Central memory CD8-positive, alpha-beta T cell (primary cell): ENCODE results near the gene SNTB2.
A peak's percentile ranks its signal among the peaks of the same experiment; 100 is the strongest.

Experiments
- ATAC-seq: fragments of 150-1000 bp; cut with Tn5 transposase; replicated peaks from 2 replicates; pipeline ENCODE4 v1.10.0; 2022; ENCODE audit warnings: mild to moderate bottlenecking, moderate FRiP score, moderate number of reproducible peaks; ENCODE audit not compliant: poor library complexity, severe bottlenecking; ENCODE audit errors: extremely low read depth
- DNase-seq, 2 donors: peaks; one replicate each; pipeline ENCODE4 v3.0.0; 2021; ENCODE audit warnings: low spot score in 2 of 2
- H3K27ac Mint-ChIP-seq: one replicate; pipeline ENCODE4 v1.8.0; 2022; ENCODE audit warnings: low read depth, mild to moderate bottlenecking, moderate library complexity, mixed read lengths
- H3K27me3 Mint-ChIP-seq: one replicate; pipeline ENCODE4 v1.8.0; 2022; ENCODE audit warnings: mixed read lengths
- H3K36me3 Mint-ChIP-seq: one replicate; pipeline ENCODE4 v1.8.0; 2022; ENCODE audit warnings: mild to moderate bottlenecking, moderate library complexity, mixed read lengths; ENCODE audit not compliant: insufficient read depth
- H3K4me1 Mint-ChIP-seq: one replicate; pipeline ENCODE4 v1.8.0; 2022; ENCODE audit warnings: mixed read lengths
- H3K4me3 Mint-ChIP-seq: one replicate; pipeline ENCODE4 v1.8.0; 2022; ENCODE audit warnings: mild to moderate bottlenecking, moderate library complexity, mixed read lengths
- H3K9me3 Mint-ChIP-seq: one replicate; pipeline ENCODE4 v1.8.0; 2022; ENCODE audit warnings: mixed read lengths

Gene SNTB2

GRCh38 chr16:69334696-69335095, 147.7 kb downstream of the SNTB2 start:
- Mint-ChIP-seq H3K4me3 (no peak overlapping the region), H3K27ac (no peak overlapping the region), H3K36me3 (peaks cover 26% of the 10 kb centered on the region), H3K27me3 (no peaks in the 10 kb centered on the region), H3K9me3 (no peaks in the 10 kb centered on the region), H3K4me1 (peaks cover 24% of the 10 kb centered on the region)
- DNase-seq, result no peak
- no peak for ATAC-seq

GRCh38 chr16:69338557-69339288, 151.8 kb downstream of the SNTB2 start:
- no peaks in the 10 kb centered on the region for H3K9me3 Mint-ChIP-seq
- DNase-seq (no peak), ATAC-seq (peak; percentile 7)
- H3K36me3 Mint-ChIP-seq, result peaks cover 44% of the 10 kb centered on the region
- peaks cover 43% of the 10 kb centered on the region for H3K4me1 Mint-ChIP-seq
- H3K4me3 Mint-ChIP-seq, result peak overlapping the region; percentile 98
- no peaks in the 10 kb centered on the region for H3K27me3 Mint-ChIP-seq
- H3K27ac Mint-ChIP-seq, result peak overlapping the region; percentile 98

DNA sequence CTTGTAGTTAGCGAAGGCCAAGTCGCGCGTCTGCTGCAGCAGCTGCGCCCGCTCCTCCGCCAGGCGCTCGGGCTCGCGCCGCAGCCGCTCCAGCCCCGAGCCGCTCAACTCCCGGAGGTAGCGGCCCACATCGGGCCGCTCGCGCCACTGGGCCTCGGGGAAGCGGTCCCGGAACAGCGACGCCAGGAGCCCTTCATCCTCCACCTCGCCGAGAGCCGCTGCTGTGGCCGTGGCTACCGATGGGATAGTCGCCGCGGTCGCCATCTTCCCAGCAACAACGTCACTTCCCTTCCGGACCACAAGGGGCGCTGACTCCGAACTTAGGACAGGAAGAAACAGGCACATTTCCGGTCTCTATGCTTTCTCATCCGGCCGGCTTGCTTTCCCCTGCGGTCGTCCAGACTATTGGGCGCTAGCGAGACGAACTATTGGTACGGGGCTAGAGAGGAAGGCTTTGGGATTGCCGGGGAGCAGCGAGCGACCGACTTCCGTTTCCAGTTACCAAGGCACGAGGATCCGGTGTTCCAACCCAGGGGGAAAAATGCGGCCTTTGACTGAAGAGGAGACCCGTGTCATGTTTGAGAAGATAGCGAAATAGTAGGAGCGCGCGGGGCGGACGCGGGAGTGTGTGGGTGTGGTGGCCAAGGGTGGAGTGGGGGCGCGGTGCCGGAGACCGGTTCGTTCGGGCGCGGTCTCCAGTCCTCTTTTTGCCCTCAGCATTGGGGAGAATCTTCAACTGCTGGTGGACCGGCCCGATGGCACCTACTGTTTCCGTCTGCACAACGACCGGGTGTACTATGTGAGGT, 152.5 kb downstream of the SNTB2 start, which contains the start of the genes COG8 and NIP7:
Gene COG8, minus strand, starts transcription at position 276 of the 806 bp plus-strand sequence. Its CDS starts 12 bp downstream, at position 264.
Gene NIP7, plus strand, starts transcription at position 484 of the 806 bp plus-strand sequence. Its CDS starts 58 bp downstream, at position 542.
- H3K4me1 Mint-ChIP-seq, result peaks cover 43% of the 10 kb centered on the region
- H3K4me3 Mint-ChIP-seq, result peak within 1 kb of the TSS; percentile 98

GRCh38 chr16:69340095-69340644, 153.2 kb downstream of the SNTB2 start:
- H3K4me3 Mint-ChIP-seq, result peak overlapping the region; percentile 98
- ATAC-seq (no peak), DNase-seq (no peak)
- no peaks in the 10 kb centered on the region for H3K27me3 Mint-ChIP-seq
- peaks cover 43% of the 10 kb centered on the region for H3K4me1 Mint-ChIP-seq
- peaks cover 34% of the 10 kb centered on the region for H3K36me3 Mint-ChIP-seq
- H3K9me3 Mint-ChIP-seq, result no peaks in the 10 kb centered on the region
- peak overlapping the region; percentile 98 for H3K27ac Mint-ChIP-seq

More for the DNA sequence above, 152.5 kb downstream of the SNTB2 start, which contains the start of the genes COG8 and NIP7:
- H3K36me3 Mint-ChIP-seq, result peaks cover 39% of the 10 kb centered on the region
- DNase-seq (peak; percentile 88 to 92), ATAC-seq (peak; percentile 88)
- H3K9me3 Mint-ChIP-seq, result no peaks in the 10 kb centered on the region
- H3K27me3 Mint-ChIP-seq, result no peaks in the 10 kb centered on the region
- H3K27ac Mint-ChIP-seq, result peak within 1 kb of the TSS; percentile 98

DNA sequence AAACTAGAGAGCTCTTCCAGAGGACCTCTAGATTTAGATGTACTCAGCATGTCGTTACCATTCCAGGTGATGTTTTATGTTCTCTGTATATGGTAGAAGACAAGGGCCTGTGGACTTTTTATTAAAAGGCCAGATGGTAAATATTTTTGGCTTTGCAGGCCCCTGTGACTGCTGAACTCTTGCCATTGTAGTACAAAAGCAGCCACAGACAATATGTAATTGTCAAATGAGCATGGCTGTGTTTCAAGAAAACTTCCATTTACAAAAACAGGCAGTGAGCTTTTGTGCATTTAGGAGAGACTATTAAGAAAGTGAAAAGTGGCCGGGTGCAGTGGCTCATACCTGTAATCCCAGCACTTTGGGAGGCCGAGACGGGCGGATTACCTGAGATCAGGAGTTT, 157.2 kb downstream of the SNTB2 start:
- DNase-seq (no peak), ATAC-seq (no peak)
- H3K4me1 Mint-ChIP-seq, result peaks cover 43% of the 10 kb centered on the region
- H3K9me3 Mint-ChIP-seq, result no peaks in the 10 kb centered on the region
- H3K27ac Mint-ChIP-seq, result no peak overlapping the region
- H3K27me3 Mint-ChIP-seq, result no peaks in the 10 kb centered on the region
- H3K36me3 Mint-ChIP-seq, result peaks cover 32% of the 10 kb centered on the region
- H3K4me3 Mint-ChIP-seq, result no peak overlapping the region

GRCh38 chr16:69345923-69346322, 159.0 kb downstream of the SNTB2 start:
- Mint-ChIP-seq H3K27ac (no peak overlapping the region), H3K27me3 (no peaks in the 10 kb centered on the region), H3K36me3 (peaks cover 25% of the 10 kb centered on the region), H3K4me3 (no peak overlapping the region), H3K4me1 (peaks cover 27% of the 10 kb centered on the region), H3K9me3 (no peaks in the 10 kb centered on the region)
- no peak for DNase-seq
- ATAC-seq, result peak; percentile 89

- peaks cover 21% of the 10 kb centered on the region for H3K4me1 Mint-ChIP-seq
- no peaks in the 10 kb centered on the region for H3K9me3 Mint-ChIP-seq
- H3K27ac Mint-ChIP-seq, result peak overlapping the region; percentile 76
- DNase-seq (no peak), ATAC-seq (no peak)
- H3K4me3 Mint-ChIP-seq, result no peak overlapping the region
- no peaks in the 10 kb centered on the region for H3K27me3 Mint-ChIP-seq
- peaks cover 18% of the 10 kb centered on the region for H3K36me3 Mint-ChIP-seq
These were observed 159.7 kb downstream of the SNTB2 start for GRCh38 chr16:69346683-69347082.

GRCh38 chr16:69348222-69348621, 161.3 kb downstream of the SNTB2 start:
- Mint-ChIP-seq H3K4me3 (no peak overlapping the region), H3K36me3 (peaks cover 12% of the 10 kb centered on the region), H3K9me3 (no peaks in the 10 kb centered on the region), H3K27ac (no peak overlapping the region), H3K27me3 (no peaks in the 10 kb centered on the region), H3K4me1 (peaks cover 24% of the 10 kb centered on the region)
- no peak for DNase-seq
- no peak for ATAC-seq

DNA sequence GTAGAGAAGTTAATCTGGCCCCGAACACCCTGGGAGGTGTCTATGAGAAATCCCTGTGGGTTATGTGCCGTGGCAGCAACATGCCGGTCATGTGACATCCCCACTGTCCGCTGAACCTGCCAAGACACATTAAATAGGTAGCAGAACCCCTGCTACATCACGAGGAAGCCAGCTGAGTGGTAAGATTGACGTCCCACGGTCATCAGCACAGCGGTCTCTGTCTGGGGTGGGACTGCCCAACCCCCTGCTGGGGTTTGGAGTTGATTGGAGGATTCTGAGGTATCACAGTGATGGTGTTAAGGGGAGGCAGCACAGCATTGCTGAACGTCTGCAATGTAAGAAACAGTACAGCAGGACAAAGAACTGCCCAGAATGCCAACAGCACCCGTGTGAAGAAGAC, 162.6 kb downstream of the SNTB2 start:
- Mint-ChIP-seq H3K27me3 (no peaks in the 10 kb centered on the region), H3K36me3 (peaks cover 10% of the 10 kb centered on the region), H3K4me1 (peaks cover 25% of the 10 kb centered on the region), H3K4me3 (no peak overlapping the region), H3K9me3 (no peaks in the 10 kb centered on the region), H3K27ac (no peak overlapping the region)
- DNase-seq (no peak), ATAC-seq (no peak)

DNA sequence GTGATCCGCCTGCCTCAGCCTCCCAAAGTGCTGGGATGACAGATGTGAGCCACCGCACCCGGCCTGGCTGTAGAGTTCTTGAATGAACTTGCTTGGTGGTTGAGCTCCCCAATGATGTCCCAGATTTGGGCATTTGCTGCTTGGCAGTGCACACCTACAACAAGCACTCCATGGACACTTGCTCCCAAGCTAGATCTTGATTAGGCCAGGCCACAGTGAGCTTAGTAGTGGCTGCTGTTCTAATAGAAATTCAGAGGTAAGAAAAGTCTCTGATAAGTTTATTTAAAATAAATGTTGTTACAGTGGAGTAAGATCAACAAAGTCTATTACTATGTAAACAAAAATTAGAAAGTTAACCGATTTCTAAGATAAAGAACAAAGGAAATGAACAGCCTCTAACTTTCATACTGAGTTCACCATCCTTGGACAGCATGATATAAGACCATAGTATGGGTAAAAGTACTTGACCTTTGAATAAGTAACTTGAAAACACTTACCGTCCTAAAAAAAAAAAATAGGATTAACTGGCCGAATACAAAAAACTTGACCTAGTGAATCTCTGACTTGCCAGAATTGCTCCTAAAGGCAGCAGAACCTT, 163.7 kb downstream of the SNTB2 start:
- Mint-ChIP-seq H3K4me1 (peaks cover 24% of the 10 kb centered on the region), H3K4me3 (no peak overlapping the region), H3K27me3 (no peaks in the 10 kb centered on the region), H3K9me3 (no peaks in the 10 kb centered on the region), H3K36me3 (peaks cover 16% of the 10 kb centered on the region), H3K27ac (no peak overlapping the region)
- ATAC-seq (no peak), DNase-seq (no peak)

GRCh38 chr16:69351309-69352027, 164.5 kb downstream of the SNTB2 start, which contains the start of gene TMED6:
TSS of gene TMED6 (minus strand) at chr16:69351786. CDS start at chr16:69351753, 33 bp downstream.
- Mint-ChIP-seq H3K36me3 (peaks cover 23% of the 10 kb centered on the region), H3K27me3 (no peaks in the 10 kb centered on the region), H3K4me3 (no peak within 1 kb of the TSS)

More at GRCh38 chr16:69351309-69352027, 164.5 kb downstream of the SNTB2 start, which contains the start of gene TMED6:
- DNase-seq (no peak), ATAC-seq (no peak)
- Mint-ChIP-seq H3K4me1 (peaks cover 16% of the 10 kb centered on the region), H3K27ac (no peak within 1 kb of the TSS), H3K9me3 (no peaks in the 10 kb centered on the region)
